Choroid plexus epithelial cell (primary cell): ENCODE results near the gene NRXN3.

Experiments
- DNase-seq: peaks from one replicate; pipeline ENCODE4 v3.0.0-alpha.2; 2010; ENCODE audit warnings: low read depth
- H3K4me3 ChIP-seq: 2 replicates; pipeline ENCODE4 v1.5.1; 2011; ENCODE audit warnings: low read depth, mild to moderate bottlenecking, control low read depth, low read length, moderate library complexity
- TF ChIP-seq, protein P1 (sequence below): conservative IDR thresholded peaks from 2 replicates; pipeline ENCODE4 v1.5.1; 2011; ENCODE audit warnings: low read depth, mild to moderate bottlenecking, control low read depth, inconsistent platforms, low read length, moderate library complexity

The NRXN3 gene

GRCh38 chr14:78612666-78613065, 442.5 kb downstream of the NRXN3 start:
- DNase-seq: no peak
- TF ChIP-seq, protein P1, sequence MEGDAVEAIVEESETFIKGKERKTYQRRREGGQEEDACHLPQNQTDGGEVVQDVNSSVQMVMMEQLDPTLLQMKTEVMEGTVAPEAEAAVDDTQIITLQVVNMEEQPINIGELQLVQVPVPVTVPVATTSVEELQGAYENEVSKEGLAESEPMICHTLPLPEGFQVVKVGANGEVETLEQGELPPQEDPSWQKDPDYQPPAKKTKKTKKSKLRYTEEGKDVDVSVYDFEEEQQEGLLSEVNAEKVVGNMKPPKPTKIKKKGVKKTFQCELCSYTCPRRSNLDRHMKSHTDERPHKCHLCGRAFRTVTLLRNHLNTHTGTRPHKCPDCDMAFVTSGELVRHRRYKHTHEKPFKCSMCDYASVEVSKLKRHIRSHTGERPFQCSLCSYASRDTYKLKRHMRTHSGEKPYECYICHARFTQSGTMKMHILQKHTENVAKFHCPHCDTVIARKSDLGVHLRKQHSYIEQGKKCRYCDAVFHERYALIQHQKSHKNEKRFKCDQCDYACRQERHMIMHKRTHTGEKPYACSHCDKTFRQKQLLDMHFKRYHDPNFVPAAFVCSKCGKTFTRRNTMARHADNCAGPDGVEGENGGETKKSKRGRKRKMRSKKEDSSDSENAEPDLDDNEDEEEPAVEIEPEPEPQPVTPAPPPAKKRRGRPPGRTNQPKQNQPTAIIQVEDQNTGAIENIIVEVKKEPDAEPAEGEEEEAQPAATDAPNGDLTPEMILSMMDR: no peak
- no peak overlapping the region for H3K4me3 ChIP-seq

GRCh38 chr14:78614593-78614992, 444.4 kb downstream of the NRXN3 start:
- no peak overlapping the region for H3K4me3 ChIP-seq
- TF ChIP-seq, protein P1: no peak
- DNase-seq: no peak

DNA sequence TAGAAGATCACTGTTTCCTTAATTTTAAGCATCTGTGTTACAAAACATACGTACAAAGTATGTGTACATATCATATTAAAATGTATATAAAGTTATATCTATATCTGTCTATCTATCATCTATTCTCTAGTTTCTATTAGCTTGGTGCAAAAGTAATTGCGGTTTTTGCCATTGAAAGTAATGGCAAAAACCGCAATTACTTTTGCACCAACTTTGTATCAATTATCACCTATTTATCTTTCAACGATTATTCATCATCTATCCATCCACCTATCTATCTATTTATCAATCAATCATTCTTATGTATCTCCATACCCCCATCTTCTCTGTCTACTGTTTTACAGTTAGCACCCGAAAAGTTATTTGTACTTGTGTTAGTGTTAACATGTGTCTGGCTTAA, 447.6 kb downstream of the NRXN3 start:
- TF ChIP-seq, protein P1: no peak
- DNase-seq: no peak
- H3K4me3 ChIP-seq: no peak overlapping the region

DNA sequence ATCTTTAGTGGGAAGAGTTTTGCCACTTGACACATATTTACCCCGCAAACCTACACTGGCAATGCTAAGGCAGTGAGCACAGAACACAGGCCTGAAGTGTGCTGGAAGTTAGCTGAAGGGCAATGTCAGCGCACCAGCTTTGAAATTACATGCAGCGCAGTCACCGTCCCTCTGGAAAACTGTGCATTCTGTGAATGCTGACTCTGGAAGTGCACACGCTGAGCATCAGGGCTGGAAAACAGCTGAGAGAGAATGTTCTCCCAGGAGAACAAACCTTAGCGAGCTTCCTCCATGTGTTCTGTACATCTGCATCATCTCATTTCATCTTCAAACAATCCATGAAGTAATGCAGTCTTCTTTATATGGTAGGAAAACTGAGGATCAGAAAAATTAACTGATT, 448.2 kb downstream of the NRXN3 start:
- no peak overlapping the region for H3K4me3 ChIP-seq
- no peak for DNase-seq
- TF ChIP-seq, protein P1: no peak

GRCh38 chr14:78627114-78627513, 456.9 kb downstream of the NRXN3 start:
- TF ChIP-seq, protein P1: no peak
- no peak for DNase-seq
- H3K4me3 ChIP-seq: no peak overlapping the region

GRCh38 chr14:78631551-78631950, 461.4 kb downstream of the NRXN3 start:
- TF ChIP-seq, protein P1: no peak
- H3K4me3 ChIP-seq: no peak overlapping the region
- DNase-seq: no peak

DNA sequence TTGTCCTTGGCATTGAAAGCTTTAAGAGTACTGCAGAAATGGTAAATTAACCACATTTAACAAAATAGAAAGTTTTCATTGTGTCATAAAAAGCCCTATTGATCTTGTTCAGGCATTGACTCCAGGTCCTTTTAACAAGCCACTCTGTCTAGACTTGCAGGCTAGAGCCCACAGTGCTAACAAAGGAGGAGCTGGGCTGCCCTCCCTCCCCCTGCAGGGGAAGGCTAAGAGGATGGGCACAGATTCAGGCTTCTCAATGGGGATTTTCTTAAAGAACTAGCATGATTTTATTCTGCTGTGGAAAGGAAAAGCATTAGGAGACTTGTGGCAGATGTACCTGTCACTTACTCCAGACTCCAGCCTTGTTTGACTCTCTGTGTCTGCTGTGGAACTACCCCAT, 463.6 kb downstream of the NRXN3 start:
- no peak overlapping the region for H3K4me3 ChIP-seq
- TF ChIP-seq, protein P1: no peak
- no peak for DNase-seq
